Activated CD4-positive, alpha-beta T cell treated with anti-CD3 and anti-CD28 coated beads, Interleukin-2, amount 50 U/mL, for 24 hours (primary cell): ENCODE results near the gene MORN5.

ENCODE experiments used
- DNase-seq, 2 donors: peaks; one replicate each; pipeline ENCODE4 v3.0.0-alpha.2; 2020; ENCODE audit warnings: low read depth in 1 of 2, low spot score in 1 of 2

MORN5 gene

DNA sequence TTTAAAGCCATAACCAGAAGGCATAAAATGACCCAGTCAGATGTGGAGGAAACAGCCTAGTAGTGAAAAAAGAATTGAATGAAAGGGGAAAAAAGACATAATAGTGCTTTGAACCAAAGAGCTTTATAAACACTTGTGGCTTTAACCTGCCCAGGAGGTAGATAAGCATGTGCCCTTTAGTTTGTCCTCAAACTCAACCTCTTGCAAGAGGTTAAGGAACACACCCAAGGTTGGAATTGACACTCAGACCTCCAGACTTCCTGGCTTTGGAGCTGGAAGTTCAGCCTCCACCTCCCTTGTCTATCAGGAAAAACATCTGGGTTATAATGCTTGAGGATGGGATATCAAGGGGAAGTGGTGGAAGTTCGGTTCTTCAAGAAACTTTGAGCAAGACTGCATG is 16.4 kb upstream of the MORN5 start:
- no peak for DNase-seq

- DNase-seq, result no peak
Observed at GRCh38 chr9:122143876-122144405, 15.8 kb upstream of the MORN5 start.

DNA sequence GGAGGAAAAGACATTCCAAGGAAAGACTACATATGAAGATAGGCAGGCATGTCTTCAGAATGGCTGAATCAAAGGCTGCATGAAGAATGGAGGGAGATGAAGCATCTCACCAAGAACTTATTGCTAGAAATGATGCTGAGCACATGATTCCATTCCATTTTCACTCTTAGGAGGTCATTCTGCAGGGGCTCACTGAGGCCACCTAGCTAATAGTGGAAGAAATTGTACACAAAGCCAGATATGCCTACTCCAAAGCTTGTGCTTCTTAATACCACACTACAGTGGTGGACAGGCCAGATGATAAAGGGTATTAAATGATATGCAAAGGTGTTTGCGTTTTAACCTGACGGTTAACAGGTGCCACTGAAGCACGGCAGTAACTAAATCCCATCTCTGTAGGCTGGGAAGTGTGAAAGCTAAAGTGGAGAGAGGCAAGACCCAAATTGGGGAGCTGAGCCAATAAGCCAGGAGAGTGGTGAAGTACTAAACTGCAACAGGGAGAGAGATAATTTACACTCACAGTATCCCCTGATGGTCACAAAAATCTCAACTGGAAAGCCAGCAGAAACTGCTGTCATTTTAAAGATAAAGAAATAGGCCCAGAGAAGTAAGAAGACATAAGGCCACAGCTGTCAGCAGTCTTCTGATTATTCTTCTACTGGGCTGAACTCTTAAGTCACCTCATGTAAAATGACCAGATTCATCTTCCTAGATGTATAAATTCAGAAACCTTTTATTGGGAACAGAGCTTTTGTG is 14.7 kb upstream of the MORN5 start:
- no peak for DNase-seq

DNA sequence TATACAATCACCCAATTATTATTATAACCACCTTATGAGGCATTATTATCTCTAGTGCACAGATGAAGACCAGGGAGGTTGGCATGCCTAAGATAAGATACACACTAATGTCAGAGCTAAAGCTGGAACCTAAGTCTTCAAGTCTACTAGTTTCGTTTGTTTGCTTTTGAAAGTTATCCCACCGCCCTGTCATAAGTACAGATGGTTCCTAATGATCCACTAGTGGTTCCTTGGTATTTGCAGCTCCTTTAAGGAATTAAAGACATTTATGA is 14.2 kb upstream of the MORN5 start:
- no peak for DNase-seq

GRCh38 chr9:122151267-122151828 is 8.4 kb upstream of the MORN5 start:
- DNase-seq, result no peak

- DNase-seq, result no peak
Observed at GRCh38 chr9:122155796-122156195, 3.9 kb upstream of the MORN5 start.

DNA sequence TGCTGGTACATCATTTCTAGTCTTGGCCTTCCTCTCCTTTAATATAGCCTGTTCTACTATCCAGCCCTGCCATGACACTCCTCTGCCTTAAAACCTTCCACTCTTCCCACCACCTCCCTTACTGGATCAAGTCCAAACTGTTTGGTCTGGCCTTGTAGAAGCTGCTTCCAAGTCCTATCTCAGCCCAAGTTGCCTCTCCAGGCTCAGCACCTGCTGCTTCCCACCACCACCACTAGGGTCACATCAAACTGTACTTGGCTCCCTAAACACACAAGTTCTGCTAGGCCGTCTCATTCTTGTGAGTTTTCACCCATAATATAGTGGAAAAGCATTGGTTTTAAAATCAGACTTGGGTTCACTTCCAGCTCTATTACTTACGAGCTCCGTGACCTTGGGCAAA is 1.5 kb upstream of the MORN5 start:
- peak in 1 of 2 donors; percentile 11 for DNase-seq

- no peak for DNase-seq
Observed at GRCh38 chr9:122159925-122160246, 178 bp downstream of the MORN5 start.

DNA sequence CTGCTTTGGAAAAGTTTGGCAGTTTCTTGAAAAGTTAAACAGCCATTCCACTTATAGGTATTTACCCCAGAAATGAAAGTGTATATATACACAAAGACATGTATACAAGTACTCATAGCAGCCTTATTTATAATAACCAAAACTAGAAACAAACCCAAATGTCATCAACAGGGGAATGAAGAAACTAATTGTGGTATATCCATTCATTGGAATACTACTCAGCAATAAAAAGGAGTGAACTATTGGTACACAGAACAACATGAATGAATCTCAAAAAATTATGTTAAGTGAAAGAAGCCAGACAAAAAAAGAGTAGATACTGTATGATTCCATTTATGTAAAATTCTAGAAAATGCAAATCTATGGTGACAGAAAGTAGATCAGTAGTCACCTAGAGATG is 2.7 kb downstream of the MORN5 start:
- no peak for DNase-seq

DNA sequence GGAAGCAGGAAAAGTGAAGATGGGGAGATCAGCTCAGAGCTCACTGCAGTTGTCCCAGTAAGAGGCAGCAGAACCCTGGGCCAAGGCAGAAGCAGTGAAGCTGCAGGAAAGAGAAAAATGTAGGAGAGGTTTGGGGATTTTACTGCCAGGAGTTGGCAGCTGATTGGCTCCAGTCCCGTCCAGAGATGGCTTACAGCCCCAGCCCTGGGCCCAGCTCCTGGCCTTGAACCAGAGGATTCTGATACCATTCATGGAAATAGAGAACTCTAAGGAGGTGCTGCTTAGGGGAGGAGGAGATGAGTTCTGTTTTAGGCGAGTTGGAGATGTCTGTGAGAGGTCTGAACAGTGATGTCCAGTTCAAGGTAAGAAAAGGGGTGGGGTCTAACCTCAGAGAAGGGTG is 4.6 kb downstream of the MORN5 start:
- no peak for DNase-seq

DNA sequence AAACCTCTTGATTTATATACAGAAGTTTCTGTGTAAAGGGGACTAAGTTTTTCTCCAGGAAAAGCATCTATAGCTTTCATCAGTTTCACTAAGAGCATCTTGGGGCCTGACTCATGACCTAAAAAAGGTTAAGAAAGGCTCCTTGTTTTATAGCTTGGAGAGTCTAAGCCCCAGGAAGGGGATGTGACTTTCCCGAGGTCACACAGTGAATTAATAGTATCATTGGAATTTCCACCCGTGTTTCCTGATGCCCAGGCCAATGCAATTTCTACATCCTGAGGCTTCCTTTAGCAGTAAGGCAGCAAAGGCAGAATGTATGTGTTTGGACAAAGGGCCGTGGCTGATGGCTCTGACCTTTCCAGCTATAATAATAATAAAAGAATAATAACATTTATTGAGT is 8.6 kb downstream of the MORN5 start:
- DNase-seq, result no peak

- no peak for DNase-seq
Observed at GRCh38 chr9:122172131-122172530, 12.4 kb downstream of the MORN5 start.

DNA sequence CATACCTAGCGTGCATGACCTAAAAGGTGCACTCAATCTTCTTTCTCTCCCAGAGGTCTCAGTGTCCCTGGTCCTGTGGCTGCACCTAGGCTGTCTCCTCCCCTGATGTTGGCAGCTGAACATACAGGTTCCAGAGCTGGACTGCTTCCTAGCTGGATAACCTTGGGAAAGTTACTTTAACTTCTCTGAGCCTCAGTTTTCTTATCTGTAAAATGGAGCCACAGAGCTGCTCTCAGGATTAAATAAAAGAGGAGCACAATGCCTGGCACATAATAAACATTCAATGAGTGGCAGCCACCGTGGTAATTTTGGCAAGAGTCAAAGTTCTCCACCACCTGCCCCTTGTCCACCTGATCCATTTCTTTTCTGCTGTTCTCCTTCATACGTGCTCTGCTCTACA is 14.0 kb downstream of the MORN5 start:
- no peak for DNase-seq

GRCh38 chr9:122176916-122177315 is 17.2 kb downstream of the MORN5 start:
- DNase-seq, result no peak

DNA sequence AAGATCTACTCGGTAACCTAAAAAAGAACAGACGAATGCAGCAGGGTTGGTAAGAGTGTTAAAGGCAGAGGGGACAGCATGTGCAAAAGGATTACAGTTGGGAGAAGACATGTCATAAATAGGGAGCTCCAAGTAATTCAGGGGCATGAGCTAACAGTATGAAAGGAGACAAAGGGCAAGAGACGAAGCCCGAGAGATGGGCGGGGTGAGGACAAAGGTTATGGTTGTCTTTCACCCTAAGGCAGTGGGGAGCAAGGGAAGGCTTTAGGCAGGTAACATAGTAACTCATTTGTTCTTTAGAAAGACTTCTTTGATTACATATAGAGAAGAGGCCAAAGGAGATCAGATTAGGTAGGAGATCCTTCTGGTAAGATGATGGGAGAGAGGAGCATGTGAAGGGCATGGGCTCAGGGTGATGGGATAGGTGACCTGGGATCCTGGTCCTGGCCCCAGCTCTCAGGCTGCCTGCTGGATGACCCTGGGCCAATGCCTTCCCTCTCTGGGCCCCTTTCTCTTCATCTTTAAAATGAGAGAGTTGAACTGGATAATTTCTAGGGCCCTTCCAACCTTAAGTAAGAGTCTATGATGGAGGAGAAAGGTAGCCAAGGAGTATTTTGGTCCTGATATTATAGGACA is 19.5 kb downstream of the MORN5 start:
- no peak for DNase-seq

DNA sequence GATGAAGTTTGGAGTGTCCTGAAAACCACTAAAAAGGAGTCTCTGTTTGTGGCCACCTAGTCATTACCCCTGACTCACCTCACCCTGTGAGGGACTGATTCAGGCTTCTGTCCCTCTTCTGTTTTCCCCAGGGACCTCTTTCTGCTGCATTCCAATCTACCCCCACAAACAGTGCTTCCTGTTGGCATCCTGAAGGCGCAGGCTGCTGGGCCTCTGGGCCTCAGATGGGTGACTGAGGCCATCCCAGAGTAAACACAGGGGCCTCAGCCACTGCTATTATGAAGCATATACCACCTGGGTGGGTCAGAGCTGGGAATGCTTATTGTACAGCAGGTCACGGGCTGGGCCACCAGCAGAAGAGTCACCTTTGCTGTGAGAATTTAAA is 20.0 kb downstream of the MORN5 start:
- no peak for DNase-seq

- no peak for DNase-seq
Observed at GRCh38 chr9:122180633-122181032, 20.9 kb downstream of the MORN5 start.

GRCh38 chr9:122183501-122183900 is 23.8 kb downstream of the MORN5 start:
- no peak for DNase-seq

DNA sequence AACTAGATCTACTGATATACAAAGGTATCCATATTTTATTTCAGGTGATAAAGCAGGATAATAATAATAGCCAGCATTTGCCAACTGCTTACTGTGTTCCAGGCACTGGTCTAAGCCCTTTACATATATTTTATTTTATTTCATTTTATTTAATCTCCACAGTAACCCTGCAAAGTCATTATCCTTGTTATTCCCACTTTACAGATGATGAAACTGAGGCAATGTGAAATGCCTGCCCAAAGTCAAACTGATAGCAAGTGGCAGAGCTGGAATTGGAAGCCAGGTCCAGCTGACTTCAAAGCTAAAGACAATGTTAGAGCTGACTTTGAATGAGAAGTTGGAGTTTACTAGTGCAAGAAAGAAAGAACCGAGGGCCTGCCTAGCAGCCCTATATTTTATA is 24.8 kb downstream of the MORN5 start:
- DNase-seq, result no peak

GRCh38 chr9:122186301-122186700 is 26.6 kb downstream of the MORN5 start:
- no peak for DNase-seq

GRCh38 chr9:122186777-122187470 is 27.2 kb downstream of the MORN5 start:
- no peak for DNase-seq

DNA sequence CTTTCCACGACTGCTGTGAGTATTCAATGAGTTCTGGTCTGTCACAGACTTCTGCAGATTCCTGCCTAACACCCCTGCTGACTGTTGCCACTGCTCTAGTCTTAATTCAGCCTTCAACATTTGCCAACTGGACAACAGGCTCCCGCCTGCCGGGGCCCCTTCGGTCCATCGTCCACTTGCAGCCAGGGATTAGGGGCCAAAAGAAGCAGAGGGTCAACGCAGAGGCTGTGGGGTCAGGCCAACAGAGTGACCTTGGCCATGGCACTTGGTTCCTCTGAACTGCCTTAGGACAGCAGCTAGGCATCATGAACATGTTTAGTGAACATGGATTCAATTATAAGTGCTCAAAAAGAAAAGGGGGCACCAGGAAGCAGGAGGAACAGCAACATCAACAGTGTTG is 28.7 kb downstream of the MORN5 start:
- no peak for DNase-seq
